Activated CD4-positive, alpha-beta memory T cell treated with anti-CD3 and anti-CD28 coated beads for 36 hours (primary cell): Measurements from ENCODE around the gene TLR10. TPM values are rescaled to one million over a fixed set of nuclear protein-coding genes. Genes with fewer than 3 reads are reported as not detected.

Experiments
- CTCF ChIA-PET: fragments of 350-600 bp; sonication (Branson Sonifier 250); formaldehyde crosslinking; loops from one replicate; lab custom pipeline; 2021; ENCODE audit warnings: antibody characterized with exemption, inconsistent platforms; lab: Charles Lee
- POLR2A ChIA-PET: fragments of 350-600 bp; sonication (Branson Sonifier 250); formaldehyde crosslinking; loops from one replicate; lab custom pipeline; 2021; ENCODE audit warnings: antibody characterized with exemption; lab: Charles Lee
- DNase-seq: peaks from one replicate; pipeline ENCODE4 v3.0.0-alpha.2; 2020
- H3K27ac Mint-ChIP-seq: one replicate; pipeline ENCODE4 v1.8.0; 2021; ENCODE audit warnings: mixed read lengths
- H3K27me3 Mint-ChIP-seq: one replicate; pipeline ENCODE4 v1.8.0; 2021; ENCODE audit warnings: mixed read lengths
- H3K36me3 Mint-ChIP-seq: one replicate; pipeline ENCODE4 v1.8.0; 2021; ENCODE audit warnings: mixed read lengths
- H3K4me1 Mint-ChIP-seq: one replicate; pipeline ENCODE4 v1.8.0; 2021; ENCODE audit warnings: low read depth, mixed read lengths
- H3K4me3 Mint-ChIP-seq: one replicate; pipeline ENCODE4 v1.8.0; 2021; ENCODE audit warnings: mild to moderate bottlenecking, mixed read lengths
- H3K9me3 Mint-ChIP-seq: one replicate; pipeline ENCODE4 v1.8.0; 2021; ENCODE audit warnings: mixed read lengths
- intact Hi-C: fragments of 100-400 bp; cut with micrococcal nuclease; formaldehyde crosslinking; loops from one replicate; pipeline ENCODE4 v1.15.1; 2023
- total RNA-seq, 2 experiments: library from RNA; stranded (reverse); gene quantifications; one replicate each; pipeline ENCODE4 v1.2.3, GENCODE V29; 2021

Gene TLR10
- total RNA-seq, 2 experiments from 2014 or later: 0.05 TPM; not detected in 1

- H3K9me3 Mint-ChIP-seq: no peaks in the 10 kb centered on the region
- no peak overlapping the region for H3K4me3 Mint-ChIP-seq
- POLR2A ChIA-PET: no interaction called here
- no peaks in the 10 kb centered on the region for H3K36me3 Mint-ChIP-seq
- intact Hi-C loops: no loop called here
- H3K4me1 Mint-ChIP-seq: peaks cover 3% of the 10 kb centered on the region
- CTCF ChIA-PET: interaction anchor here (1.4 to 2.7 kb wide), 3 partner anchors 10 to 560 kb away, joined by 5 to 14 read pairs (median 10); no protein-coding TSS in a partner anchor
- peaks cover 6% of the 10 kb centered on the region for H3K27me3 Mint-ChIP-seq
- no peak overlapping the region for H3K27ac Mint-ChIP-seq
- no peak for DNase-seq
Measured at GRCh38 chr4:38740303-38740702, 42.5 kb downstream of the TLR10 start.

GRCh38 chr4:38738940-38739803 lies 43.6 kb downstream of the TLR10 start:
- Mint-ChIP-seq H3K9me3 (no peaks in the 10 kb centered on the region), H3K4me3 (no peak overlapping the region), H3K4me1 (peaks cover 3% of the 10 kb centered on the region), H3K36me3 (no peaks in the 10 kb centered on the region), H3K27me3 (peaks cover 6% of the 10 kb centered on the region), H3K27ac (no peak overlapping the region)
- no peak for DNase-seq
- ChIA-PET POLR2A (no interaction called here), CTCF (interaction anchor here (1.4 to 2.7 kb wide), 3 partner anchors 8 to 559 kb away, joined by 5 to 14 read pairs (median 10); no protein-coding TSS in a partner anchor)
- intact Hi-C loops: no loop called here

GRCh38 chr4:38735870-38736269 lies 46.9 kb downstream of the TLR10 start:
- no peak overlapping the region for H3K27ac Mint-ChIP-seq
- CTCF ChIA-PET: interaction anchor here (1.4 to 2.9 kb wide), 3 partner anchors 46 to 556 kb away, joined by 4 to 17 read pairs (median 4); partner anchors contain the start of gene TLR10
- H3K27me3 Mint-ChIP-seq: peaks cover 6% of the 10 kb centered on the region
- intact Hi-C loops: no loop called here
- H3K4me1 Mint-ChIP-seq: peaks cover 5% of the 10 kb centered on the region
- POLR2A ChIA-PET: no interaction called here
- H3K36me3 Mint-ChIP-seq: peaks cover 1% of the 10 kb centered on the region
- no peaks in the 10 kb centered on the region for H3K9me3 Mint-ChIP-seq
- H3K4me3 Mint-ChIP-seq: no peak overlapping the region
- no peak for DNase-seq

- CTCF ChIA-PET: interaction anchor here (1.0 to 2.9 kb wide), 4 partner anchors 25 to 555 kb away, joined by 3 to 17 read pairs (median 4); partner anchors contain the start of gene TLR10
- POLR2A ChIA-PET: interaction anchor here (0.5 kb wide), 1 partner anchor 450 kb away, joined by 3 read pairs; no protein-coding TSS in a partner anchor
- DNase-seq: no peak
- Mint-ChIP-seq H3K36me3 (peaks cover 1% of the 10 kb centered on the region), H3K4me3 (no peak overlapping the region), H3K9me3 (no peaks in the 10 kb centered on the region), H3K27me3 (peaks cover 6% of the 10 kb centered on the region), H3K27ac (no peak overlapping the region), H3K4me1 (peaks cover 9% of the 10 kb centered on the region)
- intact Hi-C loops: loop anchor here (5.0 kb wide), 1 partner anchor 58 kb away; no protein-coding TSS in a partner anchor
Measured at GRCh38 chr4:38734911-38735310, 47.9 kb downstream of the TLR10 start.

GRCh38 chr4:38734446-38734845 lies 48.3 kb downstream of the TLR10 start:
- Mint-ChIP-seq H3K27me3 (peaks cover 6% of the 10 kb centered on the region), H3K27ac (no peak overlapping the region), H3K36me3 (peaks cover 1% of the 10 kb centered on the region), H3K9me3 (no peaks in the 10 kb centered on the region), H3K4me1 (peaks cover 9% of the 10 kb centered on the region), H3K4me3 (no peak overlapping the region)
- intact Hi-C loops: loop anchor here (5.0 kb wide), 1 partner anchor 57 kb away; no protein-coding TSS in a partner anchor
- DNase-seq: no peak
- POLR2A ChIA-PET: interaction anchor here (0.5 kb wide), 1 partner anchor 450 kb away, joined by 3 read pairs; no protein-coding TSS in a partner anchor
- CTCF ChIA-PET: interaction anchor here (1.0 to 2.9 kb wide), 3 partner anchors 25 to 554 kb away, joined by 3 to 17 read pairs (median 4); no protein-coding TSS in a partner anchor

GRCh38 chr4:38733663-38734062 lies 49.1 kb downstream of the TLR10 start:
- intact Hi-C loops: loop anchor here (5.0 kb wide), 1 partner anchor 56 kb away; no protein-coding TSS in a partner anchor
- no peak for DNase-seq
- POLR2A ChIA-PET: no interaction called here
- Mint-ChIP-seq H3K36me3 (peaks cover 1% of the 10 kb centered on the region), H3K27me3 (peaks cover 6% of the 10 kb centered on the region), H3K9me3 (no peaks in the 10 kb centered on the region), H3K4me3 (no peak overlapping the region), H3K4me1 (peaks cover 14% of the 10 kb centered on the region), H3K27ac (no peak overlapping the region)
- CTCF ChIA-PET: interaction anchor here (2.9 kb wide), 1 partner anchor 553 kb away, joined by 17 read pairs; no protein-coding TSS in a partner anchor

- Mint-ChIP-seq H3K27ac (no peak overlapping the region), H3K9me3 (no peaks in the 10 kb centered on the region), H3K4me3 (no peak overlapping the region), H3K27me3 (no peaks in the 10 kb centered on the region), H3K36me3 (peaks cover 1% of the 10 kb centered on the region), H3K4me1 (peaks cover 14% of the 10 kb centered on the region)
- CTCF ChIA-PET: interaction anchor here (0.5 to 6.4 kb wide), 31 partner anchors 9 to 1110 kb away, joined by 3 to 101 read pairs (median 4); partner anchors contain the start of gene TLR1
- intact Hi-C loops: loop anchor here (1.0 to 5.0 kb wide), 6 partner anchors 54 to 669 kb away; no protein-coding TSS in a partner anchor
- POLR2A ChIA-PET: no interaction called here
- peak; percentile 90 for DNase-seq
Measured at GRCh38 chr4:38730830-38731646, 51.8 kb downstream of the TLR10 start.

- Mint-ChIP-seq H3K4me1 (peaks cover 14% of the 10 kb centered on the region), H3K27me3 (no peaks in the 10 kb centered on the region), H3K36me3 (peaks cover 1% of the 10 kb centered on the region), H3K27ac (no peak overlapping the region), H3K9me3 (no peaks in the 10 kb centered on the region), H3K4me3 (no peak overlapping the region)
- no peak for DNase-seq
- ChIA-PET CTCF (interaction anchor here (0.9 to 6.4 kb wide), 21 partner anchors 9 to 672 kb away, joined by 3 to 101 read pairs (median 5); partner anchors contain the start of gene TLR1), POLR2A (no interaction called here)
- intact Hi-C loops: loop anchor here (2.0 to 5.0 kb wide), 3 partner anchors 53 to 420 kb away; no protein-coding TSS in a partner anchor
Measured at GRCh38 chr4:38730493-38730829, 52.3 kb downstream of the TLR10 start.

- intact Hi-C loops: no loop called here
- Mint-ChIP-seq H3K4me1 (peaks cover 20% of the 10 kb centered on the region), H3K27me3 (no peaks in the 10 kb centered on the region), H3K27ac (no peak overlapping the region), H3K4me3 (no peak overlapping the region), H3K36me3 (peaks cover 1% of the 10 kb centered on the region), H3K9me3 (no peaks in the 10 kb centered on the region)
- ChIA-PET POLR2A (interaction anchor here (0.6 kb wide), 1 partner anchor 409 kb away, joined by 3 read pairs; no protein-coding TSS in a partner anchor), CTCF (interaction anchor here (0.7 to 6.4 kb wide), 4 partner anchors 30 to 549 kb away, joined by 4 to 101 read pairs (median 11); no protein-coding TSS in a partner anchor)
- no peak for DNase-seq
Measured at GRCh38 chr4:38728631-38729141, 54.1 kb downstream of the TLR10 start.

- Mint-ChIP-seq H3K27me3 (no peaks in the 10 kb centered on the region), H3K36me3 (no peaks in the 10 kb centered on the region), H3K27ac (no peak overlapping the region), H3K4me3 (no peak overlapping the region), H3K9me3 (no peaks in the 10 kb centered on the region), H3K4me1 (peaks cover 11% of the 10 kb centered on the region)
- DNase-seq: no peak
- intact Hi-C loops: no loop called here
- ChIA-PET POLR2A (no interaction called here), CTCF (no interaction called here)
Measured at GRCh38 chr4:38724475-38724808, 58.3 kb downstream of the TLR10 start.

GRCh38 chr4:38723726-38724474 lies 58.9 kb downstream of the TLR10 start:
- CTCF ChIA-PET: no interaction called here
- Mint-ChIP-seq H3K4me3 (no peak overlapping the region), H3K27me3 (no peaks in the 10 kb centered on the region), H3K27ac (no peak overlapping the region), H3K36me3 (no peaks in the 10 kb centered on the region), H3K9me3 (no peaks in the 10 kb centered on the region), H3K4me1 (peaks cover 8% of the 10 kb centered on the region)
- intact Hi-C loops: no loop called here
- POLR2A ChIA-PET: no interaction called here
- no peak for DNase-seq
